Caco-2 (cell line): ENCODE data around the gene MAPRE2. TPM values are rescaled to one million over a fixed set of nuclear protein-coding genes. Genes with fewer than 3 reads are reported as not detected.

Experiments used
- BruUV-seq: library from RNA; stranded (reverse); fragments of 400-500 nt; replicated peaks from 2 replicates; lab custom pipeline; 2021; lab: Mats Ljungman, UMichigan
- CTCF ChIA-PET: fragments of 300-600 bp; sonication (Branson Sonifier 250); formaldehyde crosslinking; loops from one replicate; lab custom pipeline; 2022; ENCODE audit warnings: antibody characterized with exemption; lab: Charles Lee
- POLR2A ChIA-PET: fragments of 300-600 bp; sonication (Branson Sonifier 250); formaldehyde crosslinking; loops from one replicate; lab custom pipeline; 2022; ENCODE audit warnings: antibody characterized with exemption; lab: Charles Lee
- DNase-seq, 2 experiments: peaks; one replicate each; pipeline versions ENCODE4 v3.0.0 to v3.0.0-alpha.2; 2020 to 2022
- H3K27me3 ChIP-seq: replicated peaks from 2 replicates; pipeline ENCODE4 v1.6.0; 2011; ENCODE audit warnings: low read length; ENCODE audit not compliant: control insufficient read depth, insufficient read depth
- H3K36me3 ChIP-seq: 2 replicates; pipeline ENCODE4 v1.5.1; 2011; ENCODE audit warnings: low read length; ENCODE audit not compliant: control insufficient read depth, insufficient read depth
- H3K4me1 ChIP-seq: fragments of 250-450 bp; sonication (Bioruptor Pico); 2 replicates; pipeline ENCODE4 v1.5.1; 2020; ENCODE audit warnings: mild to moderate bottlenecking
- H3K4me3 ChIP-seq: 2 replicates; pipeline ENCODE4 v1.5.1; 2011; ENCODE audit warnings: low read depth, mild to moderate bottlenecking, control low read depth, low read length
- H3K9me3 ChIP-seq: fragments of 250-450 bp; sonication (Bioruptor Pico); 2 replicates; pipeline ENCODE4 v1.5.1; 2020; ENCODE audit warnings: mild to moderate bottlenecking, moderate library complexity
- H3K27ac Mint-ChIP-seq: one replicate; pipeline ENCODE4 v1.8.0; 2022; ENCODE audit warnings: mixed read lengths; ENCODE audit not compliant: unreplicated experiment
- H3K27me3 Mint-ChIP-seq: one replicate; pipeline ENCODE4 v1.8.0; 2022; ENCODE audit warnings: mixed read lengths; ENCODE audit not compliant: insufficient read depth, unreplicated experiment
- H3K36me3 Mint-ChIP-seq: one replicate; pipeline ENCODE4 v1.8.0; 2022; ENCODE audit warnings: mild to moderate bottlenecking, mixed read lengths; ENCODE audit not compliant: insufficient read depth, unreplicated experiment
- H3K4me1 Mint-ChIP-seq: one replicate; pipeline ENCODE4 v1.8.0; 2022; ENCODE audit warnings: low read depth, mixed read lengths; ENCODE audit not compliant: unreplicated experiment
- H3K4me3 Mint-ChIP-seq: one replicate; pipeline ENCODE4 v1.8.0; 2022; ENCODE audit warnings: mild to moderate bottlenecking, moderate library complexity, mixed read lengths; ENCODE audit not compliant: unreplicated experiment
- H3K9me3 Mint-ChIP-seq: one replicate; pipeline ENCODE4 v1.8.0; 2022; ENCODE audit warnings: mixed read lengths; ENCODE audit not compliant: unreplicated experiment
- CTCF ChIP-seq, 2 experiments: fragments of 200-600 bp in 1 of 2; IDR thresholded peaks; 1 replicate in 1 of 2; 2 replicates in 1 of 2; pipeline versions ENCODE4 v1.5.1 to v1.8.0; 2011 to 2022; ENCODE audit warnings: antibody characterized with exemption in 1 of 2, control low read depth in 1 of 2, inconsistent platforms in 1 of 2, low read depth in 1 of 2, low read length in 1 of 2, mild to moderate bottlenecking in 1 of 2, moderate library complexity in 1 of 2; ENCODE audit not compliant: insufficient read depth in 1 of 2, severe bottlenecking in 1 of 2, unreplicated experiment in 1 of 2
- intact Hi-C: fragments of 100-400 bp; cut with micrococcal nuclease; formaldehyde crosslinking; loops from one replicate; pipeline ENCODE4 v1.10.0; 2022; ENCODE audit not compliant: unreplicated experiment
- total RNA-seq: library from RNA; stranded (reverse); gene quantifications from 2 replicates; pipeline ENCODE4 v1.2.3, GENCODE V29; 2022

Gene MAPRE2
- total RNA-seq, 1 experiment from 2014 or later, result 9.3 TPM

- H3K4me1 ChIP-seq, result peaks cover 5% of the 10 kb centered on the region
- peaks cover 22% of the 10 kb centered on the region for H3K4me1 Mint-ChIP-seq
- no peak overlapping the region for H3K4me3 ChIP-seq
- no peak overlapping the region for H3K4me3 Mint-ChIP-seq
- H3K27me3 ChIP-seq, result no peaks in the 10 kb centered on the region
- H3K27ac Mint-ChIP-seq, result peak overlapping the region; percentile 53
- POLR2A ChIA-PET, result no interaction called here
- no peaks in the 10 kb centered on the region for H3K27me3 Mint-ChIP-seq
- H3K9me3 Mint-ChIP-seq, result no peaks in the 10 kb centered on the region
- intact Hi-C loops, result no loop called here
- TF ChIP-seq CTCF (IDR thresholded peaks at IDR 0.05; ENCODE audit: insufficient read depth in 1 of 2, low read depth in 1 of 2, low read length in 1 of 2, severe bottlenecking in 1 of 2, unreplicated experiment in 1 of 2), result no peak
- H3K36me3 ChIP-seq, result no peaks in the 10 kb centered on the region
- H3K9me3 ChIP-seq, result no peaks in the 10 kb centered on the region
- BruUV-seq, result no TSS peak
- no peaks in the 10 kb centered on the region for H3K36me3 Mint-ChIP-seq
- CTCF ChIA-PET, result interaction anchor here (0.7 to 1.2 kb wide), 3 partner anchors 21 to 117 kb away, joined by 3 to 6 read pairs (median 3); no protein-coding TSS in a partner anchor
- peak in 1 of 2 experiments; percentile 1 for DNase-seq
Measured at GRCh38 chr18:35026407-35027061, 14.7 kb upstream of the MAPRE2 start.

- no peak for TF ChIP-seq CTCF (IDR thresholded peaks at IDR 0.05; ENCODE audit: insufficient read depth in 1 of 2, low read depth in 1 of 2, low read length in 1 of 2, severe bottlenecking in 1 of 2, unreplicated experiment in 1 of 2)
- H3K36me3 Mint-ChIP-seq, result no peaks in the 10 kb centered on the region
- Histone ChIP-seq H3K9me3 (no peaks in the 10 kb centered on the region), H3K36me3 (no peaks in the 10 kb centered on the region), H3K4me1 (peaks cover 5% of the 10 kb centered on the region), H3K27me3 (no peaks in the 10 kb centered on the region), H3K4me3 (no peak overlapping the region)
- no TSS peak for BruUV-seq
- no peak overlapping the region for H3K27ac Mint-ChIP-seq
- H3K4me3 Mint-ChIP-seq, result no peak overlapping the region
- intact Hi-C loops, result no loop called here
- H3K9me3 Mint-ChIP-seq, result no peaks in the 10 kb centered on the region
- POLR2A ChIA-PET, result no interaction called here
- DNase-seq, result no peak
- CTCF ChIA-PET, result no interaction called here
- peaks cover 22% of the 10 kb centered on the region for H3K4me1 Mint-ChIP-seq
- no peaks in the 10 kb centered on the region for H3K27me3 Mint-ChIP-seq
Measured at GRCh38 chr18:35027206-35027605, 14.0 kb upstream of the MAPRE2 start.

- ChIA-PET CTCF (no interaction called here), POLR2A (no interaction called here)
- Mint-ChIP-seq H3K9me3 (no peaks in the 10 kb centered on the region), H3K27ac (no peak overlapping the region), H3K4me1 (peaks cover 22% of the 10 kb centered on the region), H3K36me3 (no peaks in the 10 kb centered on the region), H3K27me3 (no peaks in the 10 kb centered on the region), H3K4me3 (no peak overlapping the region)
- intact Hi-C loops, result no loop called here
- Histone ChIP-seq H3K9me3 (no peaks in the 10 kb centered on the region), H3K4me3 (no peak overlapping the region), H3K4me1 (peaks cover 5% of the 10 kb centered on the region), H3K36me3 (no peaks in the 10 kb centered on the region), H3K27me3 (no peaks in the 10 kb centered on the region)
- TF ChIP-seq CTCF (IDR thresholded peaks at IDR 0.05; ENCODE audit: insufficient read depth in 1 of 2, low read depth in 1 of 2, low read length in 1 of 2, severe bottlenecking in 1 of 2, unreplicated experiment in 1 of 2), result no peak
- no peak for DNase-seq
- BruUV-seq, result no TSS peak
Measured at GRCh38 chr18:35028536-35028935, 12.7 kb upstream of the MAPRE2 start.
